ENCODE results near the gene GLIS2.

The GLIS2 gene

GRCh38 chr16:4372578-4373355 is 56.9 kb downstream of the GLIS2 start:
- DNase-seq, result peak; percentile 55

DNA sequence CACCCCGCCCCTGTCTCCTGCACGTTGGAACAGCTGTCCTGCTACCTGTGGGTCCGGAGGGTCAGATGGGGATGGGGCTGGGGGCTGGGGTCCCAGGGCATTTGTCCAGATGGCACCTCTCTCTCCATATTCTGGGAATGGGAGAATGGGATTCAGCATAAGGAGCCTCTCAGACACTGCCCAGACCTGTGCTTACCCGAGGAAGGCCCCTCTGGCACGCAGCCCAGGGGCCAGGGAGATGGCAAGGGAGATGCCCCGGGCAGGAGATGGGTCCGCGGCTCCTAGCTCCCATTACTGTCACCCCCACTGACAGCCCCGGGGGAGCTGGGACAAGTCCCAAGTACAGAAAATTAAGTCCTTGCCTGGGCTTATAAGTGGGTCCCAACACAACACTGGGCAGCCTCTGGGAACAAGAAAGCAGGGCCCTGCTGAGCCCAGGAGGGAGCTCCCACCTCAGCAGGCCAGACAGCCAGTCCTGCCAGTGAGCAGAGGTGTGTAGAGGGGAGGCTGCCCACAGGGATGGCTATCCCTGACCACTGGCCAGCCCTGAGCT is 57.6 kb downstream of the GLIS2 start:
- DNase-seq, result peak; percentile 38

DNA sequence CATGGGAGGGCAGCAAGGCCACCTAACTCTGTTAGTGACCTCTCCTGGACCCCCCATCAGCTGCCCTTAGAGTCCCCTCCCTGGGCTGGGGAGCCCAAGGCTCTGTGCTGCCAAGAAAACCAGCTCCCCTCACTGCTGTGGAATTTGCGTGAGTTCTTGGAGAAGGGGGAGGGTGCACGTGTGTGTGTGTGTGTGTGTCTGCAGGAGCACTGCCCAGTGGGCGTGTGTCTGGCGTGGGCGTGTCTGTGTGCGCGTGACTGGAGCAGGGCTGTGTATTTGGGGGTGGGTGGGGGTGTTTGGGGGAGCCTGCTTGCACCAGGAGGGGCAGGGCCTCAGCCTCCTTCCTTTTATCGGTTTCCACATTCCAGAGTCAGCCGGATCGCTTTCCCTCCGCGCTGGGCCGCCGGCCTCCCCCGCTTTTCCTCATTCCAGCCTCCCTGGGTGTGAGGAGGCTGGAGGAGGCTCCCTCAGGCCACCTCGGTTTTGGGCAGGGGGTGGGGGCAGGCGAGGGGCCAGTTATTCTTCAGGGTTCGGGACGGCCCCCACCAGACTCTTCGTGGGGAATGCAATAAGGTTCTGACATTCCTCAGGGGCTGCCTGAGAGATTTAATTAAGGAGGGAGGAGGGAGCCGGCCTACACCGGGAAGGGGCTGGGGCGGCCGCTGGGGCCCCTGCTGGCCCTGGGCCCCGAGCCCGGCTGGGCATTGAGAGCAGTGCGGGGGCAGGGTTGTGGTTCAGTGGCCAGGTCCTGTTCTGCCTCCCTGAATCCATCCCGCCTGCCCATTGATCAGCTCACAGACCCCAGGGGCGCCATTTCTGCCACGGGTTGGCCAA is 58.3 kb downstream of the GLIS2 start:
- DNase-seq, result no peak

DNA sequence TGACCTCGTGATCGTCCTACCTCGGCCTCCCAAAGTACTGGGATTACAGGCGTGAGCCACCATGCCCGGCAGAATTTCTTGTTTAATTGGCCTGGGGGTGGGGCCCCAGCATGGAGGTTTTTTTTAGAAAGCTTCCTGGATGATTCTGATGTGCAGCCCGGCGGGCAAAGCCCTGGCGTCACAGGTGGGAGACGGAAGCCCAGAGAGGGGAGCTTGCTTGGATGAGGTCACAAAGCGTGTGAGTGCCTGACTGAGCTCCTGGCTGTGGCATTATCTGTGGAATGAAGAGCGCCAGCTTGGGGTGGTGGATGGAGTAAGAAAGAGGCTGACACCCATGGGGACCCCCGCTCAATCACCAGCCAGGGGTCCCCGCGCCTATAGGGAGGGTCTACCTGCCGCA is 59.9 kb downstream of the GLIS2 start:
- DNase-seq, result no peak

DNA sequence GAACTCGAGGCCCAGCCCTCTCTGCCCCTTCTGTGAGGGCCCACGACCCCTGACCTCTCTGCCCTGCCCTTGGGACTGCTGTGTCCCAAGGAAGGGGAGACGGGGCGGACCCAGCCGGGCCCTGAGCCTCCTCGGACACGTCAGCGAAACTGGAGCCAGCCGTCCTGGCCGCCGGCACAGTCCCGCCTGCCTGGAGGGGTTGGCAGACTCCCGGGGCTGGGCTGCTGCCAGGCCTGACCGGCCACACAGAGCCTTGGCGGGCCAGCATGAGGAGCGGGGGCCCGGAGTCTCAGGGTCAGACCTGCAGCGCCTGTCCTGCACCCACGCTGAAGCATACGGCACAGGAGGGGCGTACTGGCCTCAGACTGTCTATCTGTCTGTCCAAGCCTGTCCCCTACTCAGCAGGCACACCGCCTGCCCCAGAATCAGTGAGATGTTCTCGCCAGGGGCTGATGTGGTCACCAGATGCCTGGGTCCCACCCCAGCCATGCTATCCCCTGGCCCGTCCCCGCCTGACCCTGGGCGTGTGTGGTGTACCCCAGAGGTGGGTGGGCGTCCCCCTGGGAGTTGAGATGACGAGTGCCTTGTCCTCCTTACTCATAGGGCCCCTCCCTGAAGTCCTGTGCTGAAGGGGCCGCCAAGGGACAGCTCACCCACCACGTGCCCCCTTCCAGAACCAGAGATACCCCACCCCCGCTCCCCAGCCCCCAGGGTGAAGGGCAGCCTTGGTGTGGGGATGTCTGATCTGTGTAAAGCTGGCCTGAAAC is 60.4 kb downstream of the GLIS2 start:
- DNase-seq, result no peak

DNA sequence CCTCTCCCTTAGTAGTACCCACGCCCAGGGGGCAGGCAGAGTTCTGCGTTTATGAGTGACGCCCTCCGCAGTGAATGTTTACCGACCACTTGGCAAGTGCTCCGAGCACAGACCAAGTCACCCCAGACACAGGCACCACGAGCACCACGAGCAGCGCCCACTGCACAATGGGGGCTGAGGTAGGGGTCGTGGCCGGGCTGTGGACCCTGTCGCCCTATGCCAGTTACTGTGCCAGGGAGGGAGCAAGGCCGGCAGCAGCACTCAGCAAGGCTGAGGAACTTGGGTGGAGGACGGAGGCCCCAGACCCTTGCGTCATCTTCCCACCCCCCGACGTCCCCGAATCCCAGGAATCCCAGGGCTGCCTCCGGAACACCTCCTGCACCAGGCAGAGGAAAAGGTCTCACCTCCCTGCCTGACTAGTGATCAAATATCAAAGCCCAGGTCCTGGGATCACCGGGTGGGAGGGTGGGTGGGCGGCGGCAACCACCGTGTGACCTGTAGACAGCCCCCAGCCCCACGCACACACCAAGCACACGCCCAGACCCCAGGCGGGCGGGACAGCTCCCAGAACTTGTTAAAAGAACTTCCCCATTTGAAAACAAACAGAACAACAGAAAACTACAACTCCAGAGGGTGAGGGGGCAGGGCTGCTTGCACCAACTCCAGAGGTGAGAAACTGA is 61.2 kb downstream of the GLIS2 start:
- no peak for DNase-seq

GRCh38 chr16:4377573-4378154 is 61.8 kb downstream of the GLIS2 start:
- DNase-seq, result no peak

DNA sequence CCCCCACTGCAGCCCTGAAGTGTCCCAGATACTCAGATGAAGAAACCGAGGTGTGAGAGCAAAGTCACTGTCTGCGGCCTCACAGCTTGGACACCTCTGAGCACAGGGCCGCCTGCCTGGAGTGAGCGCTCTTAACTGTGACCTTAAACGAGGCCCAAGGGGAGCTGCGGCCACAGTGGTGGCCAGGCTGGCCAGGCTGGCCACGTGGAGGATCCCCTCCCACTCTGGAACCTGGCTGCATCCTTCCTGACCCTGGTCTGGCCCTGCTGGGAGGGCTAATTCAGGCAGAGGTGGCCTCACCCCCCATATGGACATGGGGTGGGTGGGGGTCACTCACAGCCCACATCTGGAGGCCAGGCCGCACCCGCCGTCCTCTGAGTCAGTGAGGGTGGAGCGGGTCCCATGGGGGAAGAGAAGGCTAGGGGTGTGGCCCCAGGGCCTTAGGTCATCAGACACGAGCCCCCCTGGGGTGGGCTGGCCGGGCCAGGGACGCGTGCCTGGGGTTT is 62.3 kb downstream of the GLIS2 start:
- DNase-seq, result no peak

- peak; percentile 13 for DNase-seq
Measured at GRCh38 chr16:4378999-4379690, 63.3 kb downstream of the GLIS2 start.

- no peak for DNase-seq
Measured at GRCh38 chr16:4380119-4381063, 64.5 kb downstream of the GLIS2 start.

DNA sequence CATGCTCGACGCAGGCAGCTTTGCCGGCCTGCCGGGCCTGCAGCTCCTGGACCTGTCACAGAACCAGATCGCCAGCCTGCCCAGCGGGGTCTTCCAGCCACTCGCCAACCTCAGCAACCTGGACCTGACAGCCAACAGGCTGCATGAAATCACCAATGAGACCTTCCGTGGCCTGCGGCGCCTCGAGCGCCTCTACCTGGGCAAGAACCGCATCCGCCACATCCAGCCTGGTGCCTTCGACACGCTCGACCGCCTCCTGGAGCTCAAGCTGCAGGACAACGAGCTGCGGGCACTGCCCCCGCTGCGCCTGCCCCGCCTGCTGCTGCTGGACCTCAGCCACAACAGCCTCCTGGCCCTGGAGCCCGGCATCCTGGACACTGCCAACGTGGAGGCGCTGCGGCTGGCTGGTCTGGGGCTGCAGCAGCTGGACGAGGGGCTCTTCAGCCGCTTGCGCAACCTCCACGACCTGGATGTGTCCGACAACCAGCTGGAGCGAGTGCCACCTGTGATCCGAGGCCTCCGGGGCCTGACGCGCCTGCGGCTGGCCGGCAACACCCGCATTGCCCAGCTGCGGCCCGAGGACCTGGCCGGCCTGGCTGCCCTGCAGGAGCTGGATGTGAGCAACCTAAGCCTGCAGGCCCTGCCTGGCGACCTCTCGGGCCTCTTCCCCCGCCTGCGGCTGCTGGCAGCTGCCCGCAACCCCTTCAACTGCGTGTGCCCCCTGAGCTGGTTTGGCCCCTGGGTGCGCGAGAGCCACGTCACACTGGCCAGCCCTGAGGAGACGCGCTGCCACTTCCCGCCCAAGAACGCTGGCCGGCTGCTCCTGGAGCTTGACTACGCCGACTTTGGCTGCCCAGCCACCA is 65.4 kb downstream of the GLIS2 start:
- no peak for DNase-seq

- DNase-seq, result no peak
Measured at GRCh38 chr16:4381935-4382794, 66.3 kb downstream of the GLIS2 start.

DNA sequence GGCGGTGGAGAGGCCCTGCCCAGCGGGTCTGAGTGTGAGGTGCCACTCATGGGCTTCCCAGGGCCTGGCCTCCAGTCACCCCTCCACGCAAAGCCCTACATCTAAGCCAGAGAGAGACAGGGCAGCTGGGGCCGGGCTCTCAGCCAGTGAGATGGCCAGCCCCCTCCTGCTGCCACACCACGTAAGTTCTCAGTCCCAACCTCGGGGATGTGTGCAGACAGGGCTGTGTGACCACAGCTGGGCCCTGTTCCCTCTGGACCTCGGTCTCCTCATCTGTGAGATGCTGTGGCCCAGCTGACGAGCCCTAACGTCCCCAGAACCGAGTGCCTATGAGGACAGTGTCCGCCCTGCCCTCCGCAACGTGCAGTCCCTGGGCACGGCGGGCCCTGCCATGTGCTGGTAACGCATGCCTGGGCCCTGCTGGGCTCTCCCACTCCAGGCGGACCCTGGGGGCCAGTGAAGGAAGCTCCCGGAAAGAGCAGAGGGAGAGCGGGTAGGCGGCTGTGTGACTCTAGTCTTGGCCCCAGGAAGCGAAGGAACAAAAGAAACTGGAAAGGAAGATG is 67.0 kb downstream of the GLIS2 start:
- no peak for DNase-seq

GRCh38 chr16:4383591-4384444 is 68.0 kb downstream of the GLIS2 start:
- DNase-seq, result no peak

DNA sequence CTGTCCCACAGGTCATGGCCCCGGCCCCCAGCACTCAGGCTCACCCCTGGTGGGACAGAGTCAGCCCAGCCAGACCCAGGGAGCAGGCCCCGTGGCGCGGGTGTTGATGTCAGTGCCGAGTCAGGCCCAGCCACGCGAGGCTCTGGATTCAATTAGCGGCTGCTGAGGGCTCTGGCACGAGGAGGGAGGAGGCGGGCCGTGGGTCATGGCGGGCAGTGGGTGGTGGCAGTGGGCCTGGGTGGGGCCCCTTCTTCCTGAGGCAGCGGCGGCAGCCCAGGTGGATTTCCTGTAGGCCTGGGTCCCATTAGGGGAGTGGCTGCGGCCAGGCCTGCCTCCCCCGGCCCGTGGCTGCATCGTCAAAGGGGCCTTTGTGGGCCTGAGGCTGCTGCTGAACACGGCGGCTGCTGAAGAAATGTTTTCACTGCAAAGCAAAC is 68.7 kb downstream of the GLIS2 start:
- DNase-seq, result no peak

- DNase-seq, result no peak
Measured at GRCh38 chr16:4385066-4385788, 69.4 kb downstream of the GLIS2 start.
